Activated T-helper 1 cell treated with anti-CD3 and anti-CD28 coated beads, Interleukin-2, amount 50 U/mL, for 16 hours (primary cell): ENCODE measurements around the gene FGD6.
"Not testable (repeated sequence)": the region's sequence is repeated elsewhere in the genome, so short reads cannot be mapped to it uniquely, and the experiment has no call there.

Experiments used
- DNase-seq, 2 donors: peaks; one replicate each; pipeline ENCODE4 v3.0.0-alpha.2; 2020; ENCODE audit warnings: low read depth in 1 of 2, low spot score in 1 of 2

Gene FGD6

DNA sequence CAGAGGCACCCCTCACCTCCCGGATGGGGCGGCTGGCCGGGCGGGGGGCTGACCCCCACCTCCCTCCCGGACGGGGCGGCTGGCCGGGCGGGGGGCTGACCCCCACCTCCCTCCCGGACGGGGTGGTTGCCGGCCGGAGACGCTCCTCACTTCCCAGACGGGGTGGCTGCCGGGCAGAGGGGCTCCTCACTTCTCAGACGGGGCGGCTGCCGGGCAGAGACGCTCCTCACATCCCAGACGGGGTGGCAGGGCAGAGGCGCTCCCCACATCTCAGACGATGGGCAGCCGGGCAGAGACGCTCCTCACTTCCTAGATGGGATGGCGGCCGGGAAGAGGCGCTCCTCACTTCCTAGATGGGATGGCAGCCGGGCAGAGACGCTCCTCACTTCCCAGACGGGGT, 18.4 kb upstream of the FGD6 start:
- not testable (repeated sequence) for DNase-seq

DNA sequence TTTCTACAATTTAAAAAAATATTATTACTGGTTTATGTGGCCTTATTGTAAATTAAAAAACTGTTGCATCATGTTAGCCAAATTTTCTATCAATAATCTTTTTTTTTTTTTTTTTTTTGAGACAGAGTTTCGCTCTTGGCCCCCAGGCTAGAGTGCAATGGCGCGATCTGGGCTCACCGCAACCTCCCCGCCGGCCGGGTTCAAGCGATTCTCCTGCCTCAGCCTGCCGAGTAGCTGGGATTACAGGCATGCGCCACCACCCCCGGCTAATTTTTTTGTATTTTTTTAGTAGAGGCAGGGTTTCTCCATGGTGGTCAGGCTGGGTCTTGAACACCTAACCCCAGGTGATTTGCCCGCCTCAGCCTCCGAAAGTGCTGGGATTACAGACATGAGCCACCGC, 16.9 kb upstream of the FGD6 start:
- DNase-seq, result not testable (repeated sequence)

DNA sequence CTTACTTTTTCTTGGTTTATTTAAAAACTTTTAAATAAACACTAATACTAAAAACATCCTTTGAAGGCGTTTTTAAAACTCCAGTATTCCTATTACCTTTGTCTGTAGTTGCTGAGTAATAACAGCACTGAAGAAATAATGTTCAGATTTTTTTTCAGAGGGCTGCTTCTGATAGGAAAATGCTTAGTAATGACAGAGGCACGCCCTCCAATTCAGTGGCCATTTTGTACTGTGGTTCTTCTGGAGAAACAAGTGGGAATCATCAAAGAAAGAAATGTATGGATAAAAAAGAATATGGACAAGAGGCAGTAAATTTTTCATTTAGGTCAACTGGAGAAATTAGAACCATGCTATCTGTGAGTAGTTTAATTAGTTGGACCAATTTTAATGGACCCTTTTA, 13.9 kb upstream of the FGD6 start:
- DNase-seq, result no peak

DNA sequence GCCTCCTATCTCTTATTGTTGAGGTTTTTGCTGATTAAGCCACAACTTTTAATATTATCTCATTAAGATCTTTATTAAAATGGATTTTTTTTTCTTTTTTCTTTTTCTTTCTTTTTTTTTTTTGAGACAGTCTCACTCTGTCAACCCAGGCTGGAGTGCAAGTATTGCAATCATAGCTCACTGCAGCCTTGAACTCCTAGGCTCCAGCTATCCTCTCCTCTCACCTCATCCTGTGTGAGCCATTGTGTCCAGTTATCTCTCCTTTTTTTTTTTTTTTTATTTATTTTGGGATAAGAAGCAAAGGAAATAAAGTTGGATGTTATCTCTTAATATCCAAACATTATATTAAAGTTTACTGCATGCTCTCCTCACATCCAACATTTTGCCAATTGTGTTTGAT, 13.0 kb upstream of the FGD6 start:
- DNase-seq, result no peak

DNA sequence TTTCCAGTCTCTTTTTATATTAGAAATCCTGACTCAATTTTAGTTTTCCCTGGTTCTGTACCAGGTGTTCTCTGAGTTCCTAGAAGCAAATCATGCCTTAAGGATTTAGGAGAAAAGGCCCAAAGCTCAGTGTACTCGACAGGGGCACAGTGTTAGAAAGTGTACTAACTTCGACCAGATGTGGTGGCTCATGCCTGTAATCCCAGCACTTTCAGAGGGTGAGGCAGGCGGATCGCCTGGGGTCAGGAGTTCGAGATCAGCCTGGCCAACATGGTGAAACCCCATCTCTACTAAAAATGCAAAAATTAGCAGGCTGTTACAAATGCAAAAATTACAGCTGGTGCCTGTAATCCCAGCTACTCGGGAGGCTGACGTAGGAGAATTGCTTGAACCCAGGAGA, 12.4 kb upstream of the FGD6 start:
- no peak for DNase-seq

DNA sequence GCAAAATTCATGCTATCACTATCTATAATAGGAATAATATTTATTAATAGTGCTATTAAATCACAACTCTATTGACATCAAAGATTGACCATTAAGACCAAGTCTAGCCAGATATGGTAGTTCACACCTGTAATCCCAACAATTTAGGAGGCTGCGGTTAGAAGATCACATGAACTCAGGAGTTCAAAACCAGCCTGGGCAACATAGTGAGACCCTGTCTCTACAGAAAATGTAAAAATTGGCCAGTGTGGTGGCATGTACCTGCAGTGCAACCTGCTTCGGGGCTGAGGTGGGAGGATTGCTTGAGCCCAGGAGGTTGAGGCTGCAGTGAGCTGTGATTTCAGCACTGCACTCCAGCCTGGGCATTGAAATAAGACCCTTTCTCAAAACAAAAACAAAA, 11.3 kb upstream of the FGD6 start:
- no peak for DNase-seq

DNA sequence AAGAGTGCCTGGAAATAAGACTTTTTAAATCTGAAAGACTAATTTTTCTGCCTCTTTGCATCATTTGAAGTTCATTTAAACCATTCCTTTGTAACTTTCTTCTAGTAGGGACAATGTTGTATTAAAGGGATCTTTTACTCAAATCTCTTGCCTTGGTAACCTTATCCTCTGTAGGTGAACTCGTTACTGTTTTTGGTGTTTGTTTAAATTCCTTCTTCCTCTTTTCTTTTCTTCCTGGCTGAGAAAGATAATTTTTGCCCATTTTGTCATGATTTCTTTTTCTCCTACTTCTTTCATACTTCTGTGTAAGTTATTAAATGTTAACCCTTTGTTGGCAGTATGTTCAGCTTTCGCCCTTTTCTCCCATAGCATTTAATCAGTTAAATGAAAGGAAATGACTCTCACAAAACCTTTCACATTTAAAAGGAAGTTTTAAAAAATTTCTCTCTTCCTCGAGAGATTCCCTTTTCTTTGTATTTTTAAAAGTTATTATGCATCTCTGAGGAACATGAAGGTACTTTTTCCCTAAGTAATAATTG, 10.6 kb upstream of the FGD6 start:
- no peak for DNase-seq

DNA sequence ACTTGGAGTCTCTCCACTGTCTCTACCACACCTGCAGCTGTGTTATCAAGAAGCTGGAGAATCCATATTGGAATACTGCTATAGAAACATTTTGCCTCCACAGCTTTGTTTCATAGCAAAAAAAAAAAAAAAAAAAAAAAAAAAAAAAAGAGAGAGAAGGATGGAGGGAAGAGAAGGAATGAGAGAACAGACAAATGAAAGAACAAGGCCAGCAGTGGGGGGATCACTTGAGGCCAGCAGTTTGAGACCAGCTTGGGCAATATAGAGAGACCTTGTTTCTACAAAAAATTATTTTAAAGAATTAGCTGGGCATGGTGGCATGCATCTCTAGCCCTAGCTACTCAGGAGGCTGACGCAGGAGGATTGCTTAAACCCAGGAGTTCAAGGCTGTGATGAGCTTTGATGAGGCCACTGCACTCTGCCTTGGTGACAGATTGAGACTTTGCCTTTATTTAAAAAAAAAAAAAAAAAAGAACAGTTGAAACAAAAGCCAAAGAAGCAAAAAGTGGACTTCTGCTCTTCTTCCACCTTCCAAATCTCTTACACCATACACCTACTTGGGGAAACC, 8.5 kb upstream of the FGD6 start:
- DNase-seq, result no peak

DNA sequence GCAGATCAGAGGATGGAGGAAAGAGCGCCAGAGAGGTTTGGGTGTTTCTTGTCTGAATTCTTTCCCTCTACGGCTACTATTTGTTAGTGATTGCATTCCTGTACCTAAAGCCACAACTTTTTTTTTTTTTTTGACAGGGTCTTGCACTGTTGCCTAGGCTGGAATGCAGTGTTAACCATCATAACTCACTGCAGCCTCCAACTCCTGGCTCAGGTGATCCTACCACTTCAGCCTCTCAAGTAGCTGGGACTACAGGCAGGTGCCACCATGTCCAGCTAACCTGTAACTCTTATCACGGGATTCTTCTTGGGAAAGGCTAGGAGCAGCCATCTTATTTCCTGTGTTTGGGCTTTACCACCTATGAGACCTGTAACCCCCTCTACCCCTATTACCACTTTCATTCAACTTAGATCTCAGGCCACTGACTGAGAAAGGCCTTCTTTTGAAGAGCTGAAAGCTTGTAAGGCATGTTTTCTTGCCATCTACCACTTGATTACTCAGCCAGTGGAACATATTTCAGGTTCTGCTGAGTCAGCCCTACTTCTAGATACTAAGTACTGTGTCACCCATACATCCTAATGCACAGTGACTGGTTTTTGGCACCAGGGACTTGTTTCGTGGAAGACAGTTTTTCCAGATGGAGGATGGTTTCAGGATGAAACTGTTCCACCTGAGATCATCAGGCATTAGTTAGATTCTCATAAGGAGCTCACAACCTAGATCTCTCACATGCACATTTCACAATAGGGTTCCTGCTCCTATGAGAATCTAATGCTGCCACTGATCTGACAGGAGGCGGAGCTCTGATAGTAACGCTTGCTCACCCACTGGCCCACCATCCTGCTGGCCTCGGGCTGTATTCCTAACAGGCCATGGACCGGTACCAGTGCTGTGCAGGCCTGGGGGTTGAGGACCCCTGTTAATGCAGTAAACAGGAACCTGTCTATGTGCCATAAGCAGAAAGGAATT, 7.2 kb upstream of the FGD6 start:
- no peak for DNase-seq

DNA sequence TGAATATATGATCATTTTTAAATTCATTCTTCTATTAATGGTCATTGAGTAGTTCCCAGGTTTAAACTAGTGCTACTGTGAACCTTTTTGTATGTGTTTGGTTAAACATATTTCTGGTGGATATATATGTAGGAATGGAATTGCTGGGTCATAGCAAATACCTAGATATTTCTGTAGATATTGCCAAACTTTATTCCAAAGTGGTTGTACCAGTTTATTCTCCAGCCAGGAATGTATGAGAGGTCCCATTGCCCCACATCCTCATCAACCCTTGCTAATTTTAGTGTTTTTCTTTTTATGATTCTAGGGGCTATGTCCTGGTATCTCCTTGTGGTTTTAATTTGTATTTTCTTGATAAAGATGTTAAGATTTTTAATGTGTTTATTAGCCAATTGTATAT, 3.5 kb upstream of the FGD6 start:
- no peak for DNase-seq

DNA sequence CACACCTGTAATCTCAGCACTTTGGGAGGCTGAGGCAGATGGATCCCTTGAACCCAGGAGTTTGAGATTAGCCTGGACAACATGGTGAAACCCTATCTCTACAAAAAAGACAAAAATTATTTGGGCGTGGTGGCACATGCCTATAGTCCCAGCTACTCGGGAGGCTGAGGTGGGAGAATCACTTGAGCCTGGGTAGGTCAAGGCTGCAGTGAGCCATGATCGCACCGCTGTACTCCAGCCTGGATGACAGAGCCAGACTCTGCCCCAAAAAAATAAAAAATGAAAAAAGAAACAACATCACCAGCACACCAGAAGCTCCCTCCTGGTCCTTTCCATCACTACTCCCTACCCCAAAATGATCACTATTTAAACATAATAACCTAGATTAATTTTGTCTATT, 2.9 kb upstream of the FGD6 start:
- DNase-seq, result no peak

DNA sequence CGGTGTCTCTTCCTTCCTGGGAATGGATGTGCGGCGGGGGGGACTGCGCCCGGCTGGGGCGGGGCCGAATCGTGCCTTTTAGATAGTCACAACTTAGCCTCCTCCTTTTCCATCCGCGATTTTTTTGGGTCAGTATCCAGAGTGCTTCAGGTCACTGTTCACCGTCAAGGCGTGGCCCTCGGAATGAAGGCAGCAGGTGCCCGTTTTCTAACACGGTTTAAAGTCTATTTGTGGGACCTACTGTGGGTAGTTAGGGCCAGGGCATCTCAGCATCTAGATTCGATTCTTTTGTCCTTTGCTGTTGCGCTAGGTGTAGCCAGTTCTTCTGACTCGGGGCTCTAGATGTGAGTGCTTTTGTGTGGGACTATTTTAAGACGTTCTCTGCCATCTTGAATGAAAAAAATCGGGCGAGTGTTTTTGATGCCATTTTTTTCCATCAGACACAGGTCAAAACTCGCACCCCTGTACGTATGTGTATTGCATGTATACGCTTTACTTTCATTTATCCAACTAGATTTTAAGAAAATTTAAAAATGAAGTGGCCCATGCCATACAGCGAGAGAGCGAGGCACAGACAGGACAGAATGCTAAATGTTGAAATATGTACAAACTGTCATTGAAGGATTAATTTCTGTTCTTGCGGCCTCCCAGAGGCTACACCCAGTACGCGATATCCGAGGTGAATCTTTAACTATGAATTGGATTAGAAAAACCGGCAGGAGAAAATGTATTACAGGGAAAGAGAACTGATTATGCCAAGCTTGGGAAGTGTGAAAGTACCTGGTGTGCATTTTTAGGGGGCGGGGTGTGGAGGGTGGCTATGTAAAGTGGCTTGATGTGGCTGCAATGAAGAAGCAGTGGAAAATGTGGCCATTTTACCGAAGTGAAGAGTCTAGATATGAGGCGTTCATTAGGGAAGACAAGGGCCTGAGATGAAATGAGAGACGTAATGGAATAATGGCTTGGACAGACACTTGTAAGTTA, 1.2 kb upstream of the FGD6 start:
- DNase-seq, result peak in 1 of 2 donors; percentile 25

DNA sequence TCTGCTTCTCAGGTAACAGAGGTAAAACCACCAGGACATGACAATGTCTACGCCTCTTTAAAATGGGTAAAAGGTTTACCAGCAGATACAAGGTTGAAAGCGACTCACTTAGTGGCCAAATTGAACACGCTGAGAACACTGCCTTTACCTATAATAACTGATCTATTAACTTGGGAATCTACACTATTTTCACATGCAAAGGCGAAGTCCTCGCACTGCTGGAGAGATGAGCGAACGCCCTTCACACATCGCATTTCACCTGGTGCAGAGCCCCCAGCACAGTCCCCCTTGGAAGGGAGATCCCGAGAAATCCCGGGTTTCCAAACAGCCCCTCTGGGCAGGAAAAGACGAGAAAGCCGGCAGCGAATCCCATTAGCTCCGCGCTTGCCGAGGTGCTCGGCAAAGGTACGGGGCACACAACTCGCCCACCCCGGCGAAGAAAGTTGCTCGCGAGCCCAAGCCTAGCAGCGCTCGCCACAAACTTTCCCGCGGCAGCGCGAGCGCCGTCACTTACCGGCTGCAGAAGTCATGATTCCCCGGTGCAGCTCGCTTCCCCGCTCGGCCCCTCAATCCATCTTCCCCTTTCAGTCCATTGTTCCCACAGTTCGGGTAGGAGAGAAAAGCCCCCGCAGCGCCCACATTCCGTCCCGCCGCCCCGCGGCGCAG, 423 bp downstream of the FGD6 start:
- no peak for DNase-seq

DNA sequence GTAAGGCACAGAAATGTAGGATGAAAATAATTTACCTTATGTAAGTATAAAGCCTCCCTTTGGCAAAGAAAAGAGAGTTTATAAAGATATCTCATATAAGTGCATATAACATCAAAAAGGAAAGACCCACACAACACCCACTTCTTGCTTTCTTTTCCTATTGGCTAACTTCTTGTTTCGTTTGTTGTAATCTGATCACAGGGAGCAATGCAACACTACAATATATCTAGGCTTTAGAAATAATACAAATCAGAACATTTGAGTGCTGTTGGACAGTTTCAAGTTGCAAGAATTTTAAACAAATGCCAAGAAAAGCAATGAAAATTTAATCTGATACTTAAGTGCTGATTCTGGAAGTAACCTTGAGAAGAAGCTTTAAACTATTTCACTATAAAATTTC, 1.3 kb downstream of the FGD6 start:
- DNase-seq, result no peak

DNA sequence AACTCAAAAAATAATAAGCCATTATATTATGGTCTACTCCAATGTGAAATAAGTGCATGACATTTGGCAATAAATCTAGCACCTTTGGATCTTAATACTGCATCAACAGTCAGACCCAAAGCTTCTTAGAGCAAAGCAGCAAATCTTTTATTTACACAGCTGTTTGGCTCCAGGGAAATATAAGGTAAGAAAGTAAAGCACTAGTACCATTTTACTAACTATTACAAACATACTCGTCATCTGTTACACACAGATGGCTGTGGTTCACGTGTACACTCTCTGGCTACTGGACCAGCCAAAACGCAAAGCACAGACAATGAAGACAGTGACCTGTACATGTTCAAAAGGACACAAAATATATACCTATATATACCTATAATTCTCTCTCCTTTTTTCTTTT, 2.8 kb downstream of the FGD6 start:
- no peak for DNase-seq

DNA sequence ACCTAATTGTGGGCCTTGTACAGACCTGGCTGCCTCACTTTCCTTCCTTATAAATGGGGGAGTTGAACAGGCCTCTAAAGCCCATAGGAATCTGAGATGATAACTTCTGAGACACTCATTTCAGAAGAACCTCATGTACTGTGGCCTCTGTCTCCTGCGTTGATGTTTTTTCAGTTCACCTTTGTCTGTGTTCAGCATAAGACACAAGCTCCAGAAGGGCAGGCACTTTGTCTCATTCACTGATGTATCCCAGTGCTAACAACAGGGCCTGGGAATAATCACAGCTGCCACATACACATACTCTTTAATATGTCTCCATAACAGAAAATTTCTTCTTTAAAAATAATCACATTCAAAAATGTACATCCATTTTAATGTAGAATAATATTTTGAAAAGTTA, 3.3 kb downstream of the FGD6 start:
- no peak for DNase-seq

DNA sequence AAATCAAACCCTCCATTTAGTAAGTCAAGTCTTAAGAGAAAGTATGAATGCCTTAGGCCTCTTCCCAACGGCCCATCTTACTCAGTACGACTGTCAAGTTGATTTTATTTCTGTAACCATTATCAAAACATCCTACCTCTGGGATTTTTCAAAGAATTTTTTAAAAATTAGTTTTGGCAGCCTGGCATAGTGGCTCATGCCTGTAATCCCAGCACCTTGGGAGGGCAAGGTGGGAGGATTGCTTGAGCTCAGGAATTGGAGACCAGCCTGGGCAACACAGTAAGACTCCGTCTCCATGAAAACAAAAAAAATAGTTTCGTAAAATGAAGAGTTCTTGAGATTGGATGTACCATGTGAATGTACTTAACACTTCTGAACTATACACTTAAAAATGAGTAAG, 4.1 kb downstream of the FGD6 start:
- no peak for DNase-seq

DNA sequence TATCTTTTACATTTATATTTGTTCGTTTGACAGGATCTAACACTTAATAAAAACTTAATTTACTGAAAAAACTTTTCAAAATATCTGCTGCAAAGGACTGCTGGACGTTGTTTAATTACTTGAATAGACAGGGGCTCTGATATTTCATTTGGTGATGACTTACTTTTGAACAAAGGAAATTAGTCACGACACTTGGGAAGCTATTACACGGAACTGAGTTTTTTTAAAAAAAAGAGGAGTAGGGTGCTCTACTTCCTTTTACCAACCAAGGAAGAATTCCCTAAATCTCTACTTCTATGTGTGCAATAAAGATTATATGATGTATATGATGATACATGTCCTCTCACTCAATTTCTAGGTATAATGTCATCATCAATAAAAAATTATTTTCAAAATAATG, 4.7 kb downstream of the FGD6 start:
- DNase-seq, result no peak

DNA sequence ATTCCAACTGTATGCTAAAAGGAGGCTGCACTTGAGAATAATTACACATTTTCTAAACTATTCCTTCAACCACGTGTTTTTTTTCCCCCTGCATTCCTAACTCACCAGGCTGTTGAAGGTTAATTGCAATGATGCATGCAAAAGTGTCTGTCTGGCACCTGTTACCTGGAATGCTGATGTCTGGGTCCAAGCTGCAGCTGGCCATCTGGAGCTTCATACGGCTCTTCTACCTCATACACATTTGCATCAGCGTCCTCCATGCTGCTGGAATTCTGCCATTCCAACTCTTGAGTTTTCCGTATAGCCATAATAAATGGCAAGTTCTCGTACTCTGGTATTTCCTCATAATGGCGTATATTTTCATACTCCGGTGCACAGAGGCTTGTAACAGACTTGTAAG, 8.6 kb downstream of the FGD6 start:
- DNase-seq, result no peak

DNA sequence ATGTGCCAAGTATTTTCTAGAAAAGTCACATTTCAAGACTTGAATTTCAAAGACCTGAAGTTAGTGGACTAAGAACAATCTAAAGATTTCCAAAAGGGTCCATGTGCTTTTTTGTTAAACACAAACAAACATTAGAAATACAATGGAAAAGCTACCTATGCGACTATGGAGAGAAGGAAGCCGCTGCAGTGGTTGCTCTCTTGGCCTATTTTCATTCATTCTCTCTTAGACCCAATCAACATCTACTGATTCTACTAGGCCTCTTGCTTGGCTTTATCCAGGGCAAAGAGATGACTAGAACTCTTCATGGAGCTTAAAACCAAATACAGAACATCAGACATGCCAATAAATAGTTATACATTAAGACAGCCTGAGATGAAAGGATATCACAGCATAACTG, 9.9 kb downstream of the FGD6 start:
- no peak for DNase-seq

DNA sequence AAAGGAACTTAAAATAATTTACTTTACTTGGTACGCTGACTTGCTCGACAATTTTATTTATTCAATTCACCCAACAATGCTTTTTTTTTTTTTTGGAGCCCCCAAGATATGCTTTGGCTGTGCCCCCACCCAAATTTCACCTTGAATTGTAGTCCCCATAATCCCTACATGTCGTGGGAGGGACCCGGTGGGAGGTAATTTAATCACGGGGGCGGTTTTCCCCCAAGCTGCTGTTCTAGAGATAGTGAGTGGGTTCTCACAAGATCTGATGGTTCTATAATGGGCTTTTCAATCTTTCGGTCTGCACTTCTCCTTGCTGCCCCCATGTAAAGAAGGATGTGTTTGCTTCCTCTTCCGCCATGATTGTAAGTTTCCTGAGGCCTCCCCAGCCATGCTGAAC, 10.4 kb downstream of the FGD6 start:
- no peak for DNase-seq
